ENCODE measurements around the gene NKTR. TPM values are rescaled to one million over a fixed set of nuclear protein-coding genes. Genes with fewer than 3 reads are reported as not detected.

Gene NKTR
- total RNA-seq, 1 donor from 2014 or later = 98.9 TPM

DNA sequence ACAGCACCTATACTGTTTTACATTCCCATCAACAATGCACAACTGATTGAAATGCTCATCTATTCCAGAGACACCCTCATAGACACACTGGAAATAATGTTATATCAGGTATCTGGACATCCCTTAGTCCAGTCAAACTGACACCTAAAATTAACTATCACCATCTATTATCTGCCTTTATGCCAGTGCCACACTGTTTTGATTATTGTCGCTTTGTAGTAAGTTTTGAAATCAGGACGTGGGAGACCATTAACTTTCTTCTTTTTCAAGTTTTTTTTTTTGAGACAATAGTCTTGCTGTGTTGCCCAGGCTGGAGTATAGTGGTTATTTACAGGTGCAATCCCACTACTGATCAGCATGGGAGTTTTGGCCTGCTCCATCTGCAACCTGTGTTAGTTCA, 75.4 kb downstream of the NKTR start:
- intact Hi-C loops (cut with micrococcal nuclease) = no loop called here

GRCh38 chr3:42678447-42678846, 78.0 kb downstream of the NKTR start:
- intact Hi-C loops (cut with micrococcal nuclease) = no loop called here

DNA sequence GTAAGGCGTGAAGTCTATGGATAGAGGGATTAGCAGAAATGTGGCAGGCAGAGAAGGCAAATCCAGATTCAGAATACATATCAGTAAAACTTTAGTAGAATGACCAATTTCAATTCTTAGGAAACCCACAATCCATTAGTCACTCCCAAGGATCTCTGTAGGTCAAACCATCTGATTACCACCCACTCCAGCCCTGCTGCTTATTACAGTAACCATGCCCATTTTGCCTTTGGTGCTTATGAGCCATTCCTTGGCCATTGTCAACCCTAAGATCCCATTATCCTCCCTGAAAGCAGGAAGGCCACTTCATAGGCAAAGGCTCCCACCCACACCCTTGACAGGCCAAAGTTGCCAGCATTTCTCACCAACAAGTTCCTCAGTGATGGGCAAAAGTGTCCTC, 79.8 kb downstream of the NKTR start:
- intact Hi-C loops (cut with micrococcal nuclease) = no loop called here

GRCh38 chr3:42680806-42681205, 80.3 kb downstream of the NKTR start:
- intact Hi-C loops (cut with micrococcal nuclease) = no loop called here

DNA sequence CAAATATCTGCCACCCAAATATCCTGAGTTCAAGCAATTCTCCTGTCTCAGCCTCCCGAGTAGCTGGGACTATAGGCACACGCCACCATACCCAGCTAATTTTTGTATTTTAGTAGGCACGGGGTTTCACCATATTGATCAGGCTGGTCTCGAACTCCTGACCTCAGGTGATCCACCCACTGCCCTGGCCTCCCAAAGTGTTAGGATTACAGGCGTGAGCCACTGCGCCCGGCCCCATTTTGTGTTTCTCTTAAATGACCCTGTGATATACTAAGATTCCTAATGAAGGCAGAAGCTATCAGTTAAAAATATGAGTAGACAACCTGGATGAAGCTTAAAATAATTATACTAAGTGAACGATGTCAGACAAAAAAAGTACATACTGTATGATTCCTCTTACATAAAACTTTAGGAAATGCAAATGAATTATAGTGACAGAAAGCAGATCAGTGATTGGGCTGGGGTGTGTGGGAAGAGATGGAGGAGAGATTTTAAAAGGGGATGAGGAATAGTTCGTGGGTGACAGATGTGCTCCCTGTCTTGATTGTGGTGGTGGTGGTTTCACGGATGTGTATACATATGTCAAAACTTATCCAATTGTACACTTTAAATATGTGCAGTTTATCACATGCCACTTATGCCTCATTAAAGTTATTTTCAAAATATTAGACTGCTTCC, 81.0 kb downstream of the NKTR start:
- intact Hi-C loops (cut with micrococcal nuclease) = no loop called here

DNA sequence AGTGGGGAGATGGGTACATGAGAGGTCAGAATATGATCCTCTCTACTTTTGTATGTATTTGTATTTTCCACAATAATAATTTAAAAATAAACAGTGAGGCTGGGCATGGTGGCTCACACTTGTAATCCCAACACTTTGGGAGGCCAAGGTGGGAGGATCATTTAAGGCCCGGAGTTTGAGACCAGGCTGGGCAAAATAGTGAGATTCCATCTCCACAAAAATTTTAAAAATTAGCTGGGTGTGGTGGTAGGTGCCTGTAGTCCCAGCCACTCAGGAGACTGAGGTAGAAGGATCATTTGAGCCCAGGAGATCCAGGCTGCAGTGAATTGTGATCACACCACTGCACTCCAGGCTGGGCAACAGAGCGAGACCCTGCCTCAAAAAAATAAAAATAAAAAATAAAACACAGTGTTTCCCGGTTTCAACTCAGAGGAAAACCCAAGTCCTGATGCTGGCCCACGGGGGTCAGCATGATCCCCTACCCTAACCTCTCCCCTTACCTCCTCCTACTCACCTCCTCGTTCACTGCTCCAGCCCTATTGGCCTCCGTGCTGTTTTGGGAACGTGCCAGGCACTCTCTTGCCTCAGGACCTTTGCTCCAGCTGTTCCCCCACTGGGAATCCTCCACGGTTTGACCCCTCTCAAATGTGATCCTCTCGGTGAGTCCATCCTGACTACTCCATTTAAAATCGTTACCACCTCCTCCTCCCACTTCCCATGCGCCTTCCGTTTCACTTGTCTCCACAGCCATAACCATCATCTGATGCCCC, 82.0 kb downstream of the NKTR start:
- intact Hi-C loops (cut with micrococcal nuclease) = no loop called here

DNA sequence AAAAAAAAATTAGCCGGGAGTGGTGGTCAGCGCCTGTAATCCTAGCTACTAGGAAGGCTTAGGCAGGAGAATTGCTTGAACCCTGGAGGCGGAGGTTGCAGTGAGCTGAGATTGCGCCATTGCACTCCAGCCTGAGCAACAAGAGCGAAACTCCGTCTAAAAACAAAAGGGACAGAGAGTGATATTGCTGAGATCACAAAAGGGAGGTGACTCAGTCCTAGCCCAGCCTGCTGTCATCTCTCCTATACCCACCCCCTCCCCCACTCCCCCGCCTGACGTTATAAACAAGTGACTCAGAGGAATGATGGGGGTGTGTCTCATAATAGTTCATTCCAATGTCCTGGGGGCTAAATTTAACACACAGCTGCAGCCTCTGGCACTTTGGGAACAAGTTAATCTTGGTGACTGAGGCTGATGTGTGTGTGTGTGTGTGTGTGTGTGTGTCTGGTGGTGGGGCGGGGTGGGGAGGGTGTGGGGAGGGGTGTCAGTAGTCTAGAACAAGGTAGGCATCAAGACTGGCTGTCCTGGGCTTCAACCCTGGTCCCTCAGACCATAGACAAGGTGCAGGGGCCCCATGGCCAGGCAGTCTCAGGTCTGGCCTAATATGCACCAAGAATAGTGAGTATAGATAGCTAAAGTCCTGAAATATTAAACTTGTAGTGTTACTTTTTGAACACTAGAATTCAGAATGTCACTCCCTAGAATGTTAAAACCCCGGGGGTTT, 83.6 kb downstream of the NKTR start:
- intact Hi-C loops (cut with micrococcal nuclease) = no loop called here

DNA sequence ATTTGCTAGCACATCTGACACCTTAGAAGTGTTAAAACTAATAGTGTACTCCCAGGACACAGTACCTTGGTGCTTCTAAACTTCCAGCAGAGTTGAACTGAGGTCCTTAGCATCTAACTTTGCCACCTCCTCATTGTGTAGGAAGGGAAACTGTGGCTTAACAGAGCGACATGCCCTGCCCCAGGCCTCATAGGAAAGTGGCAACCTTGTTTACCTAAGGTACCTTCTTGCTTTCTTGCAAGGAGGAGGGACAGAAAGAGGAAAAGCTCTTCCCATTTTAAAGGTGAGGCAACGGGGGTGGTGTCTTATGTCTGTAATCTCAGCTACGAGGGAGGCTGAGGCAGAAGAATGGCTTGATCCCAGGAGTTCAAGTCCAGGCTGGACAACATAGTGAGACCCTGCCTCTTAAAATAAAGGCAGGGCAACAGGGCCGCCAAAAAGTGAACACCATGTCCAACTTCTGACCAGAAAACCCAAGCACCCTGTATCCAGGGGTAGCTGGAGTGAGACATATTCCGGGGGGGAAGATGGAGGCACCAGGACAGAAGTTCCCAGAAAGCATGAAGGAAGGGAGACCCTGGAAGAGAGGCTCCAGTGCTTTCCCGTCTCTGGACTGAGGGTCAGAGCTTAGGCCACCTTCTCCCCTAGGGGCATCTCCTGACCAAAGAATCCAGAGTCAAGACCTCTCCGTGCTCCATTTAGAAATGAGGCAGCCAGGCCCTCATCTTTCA, 84.3 kb downstream of the NKTR start:
- intact Hi-C loops (cut with micrococcal nuclease) = no loop called here

DNA sequence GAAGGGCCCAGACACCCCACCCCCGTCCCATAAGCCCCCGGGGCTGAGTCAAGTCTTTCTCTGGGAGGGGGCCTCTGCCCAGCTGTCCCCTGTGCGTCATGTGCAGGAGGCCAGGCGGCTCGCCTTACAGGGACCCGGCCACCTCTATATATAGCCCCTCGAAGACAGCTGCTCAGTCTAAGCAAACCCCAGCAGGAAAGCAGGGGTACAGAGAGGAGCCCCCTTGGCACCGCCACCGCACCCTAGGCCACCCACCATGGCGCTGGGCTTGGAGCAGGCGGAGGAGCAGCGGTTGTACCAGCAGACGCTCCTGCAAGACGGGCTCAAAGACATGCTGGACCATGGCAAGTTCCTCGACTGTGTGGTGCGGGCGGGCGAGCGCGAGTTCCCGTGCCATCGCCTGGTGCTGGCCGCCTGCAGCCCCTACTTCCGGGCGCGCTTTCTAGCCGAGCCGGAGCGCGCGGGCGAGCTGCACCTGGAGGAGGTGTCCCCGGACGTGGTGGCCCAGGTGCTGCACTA, 84.9 kb downstream of the NKTR start, which contains the start of gene KLHL40:
Gene KLHL40 (plus strand): TSS at position 175 of the 519 bp plus-strand sequence. CDS start 82 bp downstream, at position 257.
- intact Hi-C loops (cut with micrococcal nuclease) = no loop called here

GRCh38 chr3:42685891-42686820, 85.7 kb downstream of the NKTR start:
- intact Hi-C loops (cut with micrococcal nuclease) = no loop called here

DNA sequence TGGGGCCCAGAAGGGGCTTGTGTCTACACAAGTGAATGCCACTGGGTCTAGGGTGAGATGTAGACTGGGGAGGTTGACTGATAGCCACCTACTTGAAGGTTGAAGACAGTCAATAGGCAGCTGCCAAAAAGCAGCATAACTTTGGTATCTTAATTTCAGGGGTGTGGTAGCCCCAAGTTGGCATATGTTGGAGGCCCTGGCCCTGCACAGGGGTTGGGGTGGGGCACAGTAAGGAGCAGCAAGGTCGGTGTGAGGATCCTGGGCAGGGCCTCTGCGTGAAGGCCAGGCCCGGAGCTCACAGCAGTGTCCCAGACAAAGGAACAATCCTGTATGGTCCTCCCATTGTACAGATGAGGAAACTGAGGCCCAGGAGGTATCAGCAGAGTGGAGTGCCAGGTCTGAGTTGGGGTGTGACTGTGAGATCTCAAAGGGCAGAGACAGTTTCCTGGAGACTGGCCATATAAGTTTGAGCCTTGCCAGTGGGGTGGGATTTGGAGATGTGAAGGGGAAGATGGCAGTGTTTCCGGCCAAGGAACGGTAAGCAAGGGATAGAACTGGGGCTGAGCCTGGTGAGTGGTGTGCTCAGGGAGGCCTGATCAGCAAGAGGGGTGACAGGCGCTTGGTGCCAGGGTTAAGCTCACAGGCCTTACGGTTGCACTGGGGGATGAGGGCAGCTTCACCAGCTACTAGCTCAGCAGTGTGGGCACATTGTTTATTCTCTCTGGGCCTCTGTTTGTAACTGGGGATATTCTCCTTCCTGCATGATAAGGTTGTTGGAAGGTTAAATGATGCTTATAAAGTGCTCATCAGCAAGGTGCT, 86.6 kb downstream of the NKTR start:
- intact Hi-C loops (cut with micrococcal nuclease) = no loop called here

GRCh38 chr3:42688016-42688415, 87.5 kb downstream of the NKTR start:
- intact Hi-C loops (cut with micrococcal nuclease) = no loop called here

DNA sequence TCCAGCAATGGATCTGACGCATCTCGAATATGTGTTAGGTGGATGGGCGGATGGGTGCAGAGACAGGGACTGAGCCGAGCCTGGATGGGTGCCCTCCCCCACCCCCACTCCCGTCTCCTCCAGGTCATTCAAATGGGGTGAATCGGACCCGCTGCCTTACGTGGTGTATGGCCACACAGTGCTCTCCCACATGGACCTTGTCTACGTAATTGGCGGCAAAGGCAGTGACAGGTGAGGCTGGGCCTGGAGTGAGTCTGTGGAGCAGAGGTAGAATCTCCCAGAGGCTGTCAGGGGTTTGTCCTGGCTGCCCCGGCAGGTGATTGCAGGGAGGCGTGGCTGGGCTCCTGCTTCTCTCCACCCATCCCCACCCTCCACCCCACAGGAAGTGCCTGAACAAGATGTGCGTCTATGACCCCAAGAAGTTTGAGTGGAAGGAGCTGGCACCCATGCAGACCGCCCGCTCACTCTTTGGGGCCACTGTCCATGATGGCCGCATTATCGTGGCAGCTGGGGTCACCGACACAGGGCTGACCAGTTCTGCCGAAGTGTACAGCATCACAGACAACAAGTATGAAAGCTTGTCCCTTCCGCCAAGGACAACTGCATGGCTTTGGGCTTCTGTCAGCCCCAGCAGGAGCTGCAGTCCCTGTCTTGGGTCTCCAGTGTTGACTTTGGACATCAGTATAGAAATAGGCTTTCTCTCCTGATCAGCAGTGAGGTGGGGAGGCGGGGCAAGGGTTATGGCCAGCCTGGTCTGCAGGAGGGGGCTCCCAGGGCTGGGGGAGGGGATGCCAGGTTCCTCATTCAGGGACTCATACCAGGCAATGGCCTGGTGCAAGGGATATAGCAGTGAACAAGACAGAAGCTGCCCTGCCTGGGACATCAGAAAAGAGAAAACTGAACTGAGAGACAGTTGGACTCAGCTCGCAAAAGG, 88.3 kb downstream of the NKTR start:
- intact Hi-C loops (cut with micrococcal nuclease) = no loop called here

- intact Hi-C loops (cut with micrococcal nuclease) = no loop called here
Measured at GRCh38 chr3:42689421-42690014, 89.0 kb downstream of the NKTR start.

DNA sequence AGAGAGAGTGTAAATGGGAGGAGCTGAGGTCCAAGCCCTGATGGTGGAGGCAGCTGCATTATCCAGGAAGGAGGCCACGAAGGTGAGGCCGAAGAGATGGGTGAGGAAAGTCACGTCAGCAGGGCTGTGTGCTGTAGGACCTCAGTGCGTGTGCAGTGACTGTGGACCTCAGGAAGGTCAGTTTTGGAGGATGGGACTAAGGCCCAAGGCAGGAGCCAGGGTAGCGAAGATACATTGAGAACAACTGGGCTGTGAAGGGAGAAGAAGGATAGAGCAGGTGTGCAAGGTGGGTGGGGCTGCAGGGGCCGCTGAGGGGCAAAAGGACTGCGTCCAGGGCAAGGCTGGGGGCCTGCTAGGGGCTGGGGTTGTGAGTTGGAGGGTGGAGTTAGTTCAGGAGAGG, 89.7 kb downstream of the NKTR start:
- intact Hi-C loops (cut with micrococcal nuclease) = no loop called here

GRCh38 chr3:42690766-42691680, 90.5 kb downstream of the NKTR start:
- intact Hi-C loops (cut with micrococcal nuclease) = no loop called here
